GM21360 (cell line): Measurements from ENCODE around the gene FSIP1.

ENCODE experiments used
- ATAC-seq: cut with Tn5 transposase; IDR thresholded peaks from one replicate; pipeline ENCODE4 v1.9.1; 2021; ENCODE audit warnings: mild to moderate bottlenecking, moderate library complexity; ENCODE audit not compliant: unreplicated experiment

The FSIP1 gene

DNA sequence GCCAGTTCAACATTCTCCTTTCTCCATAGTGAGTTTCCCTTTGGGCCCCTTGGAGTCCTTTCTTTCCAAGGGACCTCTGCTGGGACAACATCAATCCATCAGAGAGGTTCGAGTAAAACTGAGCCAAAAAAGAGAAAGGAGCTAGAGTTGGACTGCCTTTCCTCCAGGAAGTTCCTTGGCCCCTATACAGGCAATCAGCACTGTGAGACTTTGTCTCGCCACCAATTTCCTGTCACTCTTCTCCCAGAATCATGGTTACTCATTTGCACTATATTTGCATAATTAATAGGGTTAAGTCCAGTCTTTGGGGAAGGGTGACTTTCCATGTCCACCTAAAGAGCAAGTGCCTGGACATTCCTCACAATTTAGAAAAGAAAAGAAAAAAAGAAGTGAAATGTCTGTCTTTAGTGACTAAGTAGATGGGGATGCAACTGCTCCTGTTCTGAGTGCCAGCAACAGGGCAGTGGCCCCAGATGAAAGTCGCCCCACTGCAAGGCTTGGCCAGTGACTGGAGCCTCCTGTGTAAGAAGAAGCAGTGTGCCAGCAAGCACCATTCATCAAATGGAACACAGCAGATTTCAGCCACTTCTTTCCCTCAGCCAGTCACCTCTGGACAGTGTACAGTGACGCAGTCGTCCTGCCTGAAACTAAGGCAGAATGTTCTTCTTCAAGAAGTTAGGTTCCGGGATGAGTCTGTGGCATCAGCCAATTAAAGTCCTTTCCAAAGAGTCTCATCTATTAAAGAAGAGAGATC is 91.6 kb downstream of the FSIP1 start:
- ATAC-seq, result no peak

DNA sequence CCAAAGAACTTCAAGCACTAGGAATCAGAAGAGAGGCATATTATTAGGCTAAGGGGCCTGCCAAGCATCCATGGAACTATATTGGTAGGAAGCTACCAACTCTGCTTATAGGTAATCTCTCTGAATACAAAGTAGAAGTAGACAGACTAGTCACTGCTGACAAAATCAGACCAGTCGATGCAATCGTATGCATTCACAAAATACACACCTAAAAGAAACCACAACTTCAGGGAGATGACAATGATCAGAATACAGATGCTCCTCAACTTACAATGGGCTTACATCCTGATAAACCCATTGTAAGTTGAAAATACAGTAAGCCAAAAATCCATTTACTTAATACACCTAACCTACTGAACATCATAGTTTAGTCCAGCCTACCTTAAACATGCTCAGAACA is 94.7 kb downstream of the FSIP1 start:
- ATAC-seq, result no peak

DNA sequence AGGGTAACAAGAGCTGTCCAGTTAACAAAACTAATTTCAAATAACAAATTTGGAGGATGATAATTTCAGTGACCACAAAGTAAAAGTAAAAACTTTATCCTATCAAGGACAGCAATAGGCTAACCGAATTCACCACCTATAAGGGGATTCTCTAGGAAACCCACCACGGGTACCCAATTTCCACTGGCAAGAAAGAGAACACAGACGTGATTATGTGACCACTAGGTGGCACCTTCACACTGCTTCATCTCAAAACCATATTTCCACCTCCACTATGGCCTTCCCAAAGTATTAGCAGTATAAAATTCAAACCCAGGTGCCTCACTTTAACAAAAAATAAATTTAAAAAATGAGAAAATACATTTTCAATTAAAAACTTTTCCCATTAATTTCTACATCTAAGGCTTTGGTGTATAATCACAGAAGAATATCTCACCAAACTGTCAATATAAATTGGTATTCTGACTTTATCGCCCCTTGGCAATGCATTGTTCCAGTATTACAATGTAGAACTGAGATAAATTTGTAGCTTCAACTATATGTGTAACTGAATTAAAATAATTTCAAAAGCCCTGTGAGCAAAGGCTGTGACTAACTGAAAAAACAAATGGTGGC is 96.5 kb downstream of the FSIP1 start:
- no peak for ATAC-seq

DNA sequence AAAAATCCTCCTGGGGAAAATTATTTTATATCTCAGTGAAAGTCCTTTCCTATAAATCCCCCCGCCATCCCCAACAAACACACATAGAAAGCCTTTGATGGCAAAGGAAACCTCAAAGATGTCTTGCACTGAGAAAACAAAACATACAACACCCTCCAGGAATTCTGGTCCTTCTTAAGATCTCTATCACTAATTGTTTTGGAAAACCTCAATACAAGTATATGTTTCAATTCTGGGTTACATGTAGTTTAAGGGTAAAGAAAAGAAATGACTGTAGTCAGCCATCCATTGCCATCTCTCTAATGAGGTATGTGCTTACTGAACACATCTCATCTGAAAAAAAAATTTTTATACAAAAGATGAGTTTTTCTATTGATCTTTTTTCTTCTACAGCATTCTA is 97.3 kb downstream of the FSIP1 start:
- ATAC-seq, result no peak

DNA sequence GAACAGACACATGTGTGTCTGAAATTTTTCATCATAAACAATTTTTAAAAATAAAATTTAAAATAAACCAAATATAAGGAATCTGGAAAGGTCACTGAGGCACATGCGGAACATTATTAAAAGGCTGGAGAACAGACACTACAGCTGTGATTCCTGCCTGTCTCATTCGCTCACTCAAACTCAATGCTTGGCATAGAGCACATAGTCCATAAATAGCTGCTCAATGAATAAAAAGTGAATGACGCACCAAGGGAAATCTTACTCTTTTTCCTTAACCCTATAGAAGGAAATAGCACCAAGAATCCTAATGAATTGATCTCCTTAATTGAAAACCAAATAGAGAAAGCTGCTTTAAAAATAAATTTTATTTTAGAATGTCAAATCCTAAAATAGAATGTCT is 98.4 kb downstream of the FSIP1 start:
- ATAC-seq, result no peak

DNA sequence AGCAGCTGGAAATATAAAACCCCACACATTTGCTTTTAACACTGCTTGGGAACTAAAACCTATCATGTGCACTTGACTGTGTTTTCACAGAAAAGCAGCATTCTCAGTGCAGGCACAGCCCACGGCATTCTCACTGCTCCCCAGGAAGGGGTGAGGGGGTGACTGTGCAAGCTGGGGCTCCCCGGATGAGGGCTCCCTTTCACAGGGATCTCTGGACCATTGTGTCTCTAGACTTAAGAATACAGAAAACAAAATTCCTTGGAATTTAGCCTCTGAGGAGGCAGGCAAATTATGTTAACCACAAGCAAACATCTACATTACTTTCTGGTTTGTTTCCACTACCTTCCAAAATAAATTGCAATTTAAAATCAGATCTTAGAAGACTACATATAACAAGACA is 100.3 kb downstream of the FSIP1 start:
- ATAC-seq, result no peak

DNA sequence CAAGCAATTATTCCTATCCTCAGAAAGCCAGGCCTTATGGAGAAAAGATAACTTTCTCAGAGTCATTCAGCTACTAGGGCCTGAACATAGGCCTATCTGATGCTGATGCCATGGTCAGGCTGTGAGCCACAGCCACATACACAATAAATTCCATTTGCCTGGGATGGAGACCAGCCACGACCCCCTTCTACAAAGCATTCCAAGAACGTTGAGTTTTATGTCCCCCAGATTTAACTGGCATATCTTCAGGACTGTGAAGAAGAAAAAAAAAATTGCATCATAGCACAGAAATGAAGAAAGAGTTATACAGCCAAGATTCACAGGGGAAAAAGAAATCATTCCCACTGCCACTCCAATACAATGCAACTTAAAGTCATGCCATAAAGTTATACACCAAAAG is 101.8 kb downstream of the FSIP1 start:
- ATAC-seq, result no peak

DNA sequence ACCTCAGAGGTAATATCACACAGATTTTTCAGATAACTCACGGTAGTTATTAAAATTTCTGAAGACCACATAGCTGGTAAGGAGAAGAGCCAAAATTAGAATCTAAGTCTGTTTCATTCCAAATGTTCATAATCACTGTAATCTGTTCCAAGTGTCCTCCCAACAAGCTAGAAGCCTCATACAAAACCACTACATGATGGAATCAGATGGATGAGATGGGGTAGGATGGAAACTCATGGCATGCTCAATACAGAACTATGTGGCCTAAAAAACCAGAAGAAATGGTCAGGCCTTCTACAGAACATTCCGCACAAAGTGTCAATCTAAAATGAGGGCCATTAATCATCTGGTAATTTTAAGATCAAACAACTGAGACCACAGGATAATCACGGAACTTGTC is 110.0 kb downstream of the FSIP1 start:
- no peak for ATAC-seq

DNA sequence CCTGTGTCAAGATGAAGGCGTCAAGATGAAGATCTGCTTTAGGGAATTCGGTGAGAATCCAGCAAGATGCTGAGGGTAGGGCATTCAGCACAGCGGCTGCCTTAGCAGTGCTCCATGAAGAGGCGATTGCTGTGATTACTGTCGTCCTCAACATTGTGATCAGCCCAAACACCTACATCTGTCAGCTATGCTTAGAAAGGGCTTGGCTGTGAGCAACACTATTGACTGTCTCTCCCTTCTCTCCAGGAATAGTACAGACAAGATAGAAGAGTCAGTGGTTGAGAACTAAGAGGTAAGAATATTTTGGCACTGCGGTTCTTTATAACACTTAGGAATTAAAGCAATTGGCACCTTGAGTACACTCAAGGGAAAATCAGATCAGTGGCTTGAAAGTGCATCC is 110.5 kb downstream of the FSIP1 start:
- no peak for ATAC-seq

DNA sequence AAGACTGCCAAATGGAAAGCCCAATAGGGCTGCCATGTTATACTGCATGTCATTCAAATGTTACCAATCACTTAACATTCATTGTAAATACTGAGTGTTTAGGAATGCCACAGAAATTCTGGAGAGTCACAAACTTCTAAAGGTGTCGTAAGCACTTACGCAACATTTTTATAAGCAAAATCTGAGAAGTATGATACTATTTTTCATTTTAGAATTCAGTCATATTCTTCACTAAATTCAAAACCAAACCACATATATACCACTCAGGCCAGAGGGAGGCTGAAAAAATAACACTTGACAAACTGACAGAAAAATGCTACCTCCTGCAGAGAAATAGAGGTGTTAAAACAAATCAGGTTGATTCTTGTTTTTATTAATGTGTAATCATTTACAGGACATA is 112.0 kb downstream of the FSIP1 start:
- ATAC-seq, result no peak

DNA sequence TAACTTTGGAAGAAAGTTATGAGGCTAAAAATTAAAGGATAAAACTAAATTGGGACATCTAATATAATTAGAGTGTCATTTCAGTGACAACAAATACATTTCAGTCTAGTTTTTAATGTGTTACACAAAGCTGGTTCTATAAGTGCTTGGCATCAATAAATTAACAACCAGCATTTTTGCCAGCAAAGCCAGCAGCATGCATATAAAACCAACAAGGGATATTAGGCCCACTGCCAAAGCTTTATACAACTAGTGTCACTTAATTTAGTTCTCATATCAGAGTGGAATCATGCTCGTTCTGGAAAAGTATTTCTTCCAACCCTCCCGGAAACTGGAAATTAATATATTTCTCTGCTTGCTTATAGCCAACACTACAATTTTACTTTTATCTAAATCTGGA is 113.0 kb downstream of the FSIP1 start:
- ATAC-seq, result no peak

DNA sequence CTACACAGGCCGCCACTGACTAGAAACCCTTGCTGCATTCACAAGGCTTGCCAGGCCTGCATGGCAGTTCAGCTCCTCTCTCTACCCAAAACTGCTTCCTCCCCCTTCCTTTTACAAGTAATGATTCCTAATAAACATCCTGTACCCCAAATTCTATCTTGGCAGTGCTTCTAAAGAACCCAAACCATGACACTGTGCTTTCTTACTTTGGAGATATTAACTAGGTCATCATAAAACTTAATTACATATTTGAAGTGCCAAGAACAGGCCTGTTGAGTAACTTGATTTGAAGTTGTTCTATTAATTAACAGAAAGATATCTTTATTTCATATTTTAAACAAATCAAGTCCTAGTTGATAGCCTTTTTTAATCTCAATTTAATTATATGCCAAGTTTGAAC is 113.4 kb downstream of the FSIP1 start:
- ATAC-seq, result no peak

DNA sequence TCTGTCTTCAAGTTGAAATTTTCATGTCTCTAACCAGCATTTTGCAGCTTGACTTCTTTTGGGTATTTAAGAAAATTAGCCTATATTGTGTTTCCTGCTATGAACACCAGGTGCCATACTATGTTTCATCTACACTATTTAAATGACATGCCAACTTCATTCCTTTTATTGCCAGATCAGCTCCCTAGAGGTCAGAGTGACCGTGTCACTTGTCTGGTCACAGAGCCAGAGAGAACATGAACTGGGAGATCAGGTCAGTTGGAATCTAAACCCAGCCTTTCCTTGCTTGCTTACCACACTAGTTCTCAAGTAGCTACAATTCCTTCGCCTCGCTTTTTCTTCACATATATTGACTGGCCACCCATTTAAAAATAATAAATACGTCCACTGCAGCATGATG is 114.2 kb downstream of the FSIP1 start:
- ATAC-seq, result no peak

DNA sequence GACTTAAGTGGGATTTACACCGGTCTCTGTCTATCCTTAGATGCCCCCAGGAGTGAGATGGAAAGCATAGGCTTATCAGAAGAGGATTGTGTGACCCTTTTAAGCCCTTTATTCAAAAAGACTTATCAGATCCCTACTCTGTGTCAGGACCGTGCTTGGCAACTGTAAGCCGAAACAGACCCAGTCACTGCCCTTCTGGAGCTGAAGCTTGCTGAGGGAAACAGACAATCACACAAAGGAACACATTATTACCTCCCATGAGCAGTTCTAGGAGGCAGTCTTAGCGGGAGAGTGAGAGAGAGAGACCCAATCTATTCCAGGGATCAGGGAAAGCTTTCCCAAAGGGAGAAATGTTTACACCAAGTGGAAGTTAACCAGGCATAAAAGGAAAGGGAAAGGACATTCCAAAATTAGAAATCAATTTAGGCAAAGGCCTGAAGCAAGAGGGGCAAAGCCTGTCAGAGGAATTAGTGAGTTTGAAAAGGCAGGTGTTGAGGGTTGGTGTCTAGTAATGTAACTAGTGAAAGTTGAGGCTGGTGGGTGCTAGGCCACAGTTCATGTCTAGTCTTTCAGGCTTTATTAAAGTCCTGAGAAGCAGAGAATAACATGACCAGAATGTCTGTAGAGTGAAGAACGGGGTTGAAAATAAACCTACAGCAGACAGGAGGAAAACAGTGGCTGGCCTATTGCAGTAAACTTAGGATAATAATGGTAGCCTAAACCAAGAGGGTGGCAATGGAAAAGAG is 115.1 kb downstream of the FSIP1 start:
- ATAC-seq, result no peak

DNA sequence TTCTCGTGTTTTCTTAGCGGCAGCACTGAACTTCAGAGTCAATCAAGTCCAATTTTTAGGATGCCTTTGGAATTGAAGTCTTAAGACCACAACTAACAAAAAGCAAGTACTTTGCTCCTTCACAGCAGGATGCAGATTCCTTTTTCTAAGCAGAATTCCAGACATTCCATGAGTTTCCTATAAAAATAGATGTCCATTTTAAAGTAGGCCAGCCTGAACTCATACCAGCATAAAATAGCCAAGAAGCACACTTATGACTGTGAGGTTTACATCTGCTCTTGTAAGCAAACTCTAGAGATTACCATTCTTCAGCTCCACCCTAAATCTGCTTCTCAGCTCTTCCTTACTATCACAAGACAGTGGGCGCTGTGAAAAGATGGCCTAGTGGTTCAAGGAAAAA is 116.0 kb downstream of the FSIP1 start:
- no peak for ATAC-seq

DNA sequence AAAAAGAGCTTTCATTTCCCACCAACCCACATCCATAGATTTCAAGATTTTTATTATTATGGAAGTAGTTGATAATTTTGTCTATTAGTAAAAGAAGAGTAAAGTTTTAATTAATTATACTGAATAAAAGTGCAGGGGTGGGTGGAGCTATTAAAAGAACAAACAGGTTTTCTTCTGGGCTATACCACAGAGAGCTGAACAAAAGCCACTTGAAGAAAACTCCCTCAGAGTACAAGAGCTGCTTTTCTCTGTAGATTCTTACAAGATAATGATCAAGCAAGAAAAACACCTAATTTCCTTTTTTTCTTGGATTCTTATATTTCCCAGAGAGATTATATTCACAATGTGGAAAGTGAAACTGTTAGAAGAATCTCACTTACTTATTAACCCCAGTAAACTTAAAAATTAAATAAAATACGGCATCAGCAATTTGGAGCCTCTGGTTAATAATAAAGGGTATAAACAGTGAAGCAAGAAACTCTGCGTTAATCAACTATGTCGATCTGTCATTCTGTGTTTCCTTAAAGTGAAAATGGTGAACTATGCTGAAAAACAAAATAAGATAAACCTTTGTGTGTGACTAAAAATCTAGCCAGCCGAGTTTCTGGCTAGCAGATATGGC is 116.9 kb downstream of the FSIP1 start:
- no peak for ATAC-seq

DNA sequence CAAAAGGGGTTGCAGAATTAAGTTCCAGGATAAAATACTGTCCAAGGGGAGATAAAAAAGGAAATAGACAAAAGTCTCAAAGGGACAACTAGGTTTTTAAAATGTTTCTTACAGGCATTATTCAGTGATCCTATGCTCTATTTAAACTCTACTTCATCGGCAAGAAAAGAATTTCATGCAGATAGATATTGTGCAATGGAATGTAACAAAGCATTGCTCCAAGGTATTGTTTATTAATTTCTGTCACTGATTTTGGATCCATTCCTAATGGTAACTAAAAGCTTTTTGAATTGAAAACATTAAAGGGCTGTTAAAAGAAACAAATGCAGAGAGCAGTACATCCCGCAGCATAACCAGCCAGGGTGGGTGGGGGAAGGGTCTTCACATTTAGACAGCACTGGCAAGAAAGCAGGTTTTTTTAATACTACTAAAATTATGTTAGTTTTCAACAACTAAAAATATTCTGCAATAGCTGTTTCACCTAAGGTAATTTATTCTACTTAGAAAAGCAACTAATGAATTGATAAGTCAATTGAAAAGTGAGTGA is 118.9 kb downstream of the FSIP1 start:
- ATAC-seq, result no peak

DNA sequence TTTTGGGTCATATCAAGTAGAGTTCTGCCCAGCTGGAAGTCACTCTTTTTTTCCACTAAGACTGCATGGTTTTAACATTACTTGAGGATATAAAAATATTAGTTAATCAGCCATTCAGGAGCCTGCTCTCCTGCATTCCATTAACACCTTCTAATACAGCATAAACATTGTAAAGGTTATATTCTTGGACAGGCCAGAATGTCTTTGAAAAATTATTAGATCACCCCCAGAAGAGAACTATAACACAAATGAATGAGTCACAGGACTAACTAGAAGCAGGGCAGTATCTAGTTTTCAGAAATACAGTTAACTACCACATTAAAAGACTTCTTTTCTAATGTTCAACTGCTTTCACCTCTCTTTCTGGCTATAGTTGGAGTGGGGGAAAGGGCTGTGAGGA is 120.9 kb downstream of the FSIP1 start:
- no peak for ATAC-seq

DNA sequence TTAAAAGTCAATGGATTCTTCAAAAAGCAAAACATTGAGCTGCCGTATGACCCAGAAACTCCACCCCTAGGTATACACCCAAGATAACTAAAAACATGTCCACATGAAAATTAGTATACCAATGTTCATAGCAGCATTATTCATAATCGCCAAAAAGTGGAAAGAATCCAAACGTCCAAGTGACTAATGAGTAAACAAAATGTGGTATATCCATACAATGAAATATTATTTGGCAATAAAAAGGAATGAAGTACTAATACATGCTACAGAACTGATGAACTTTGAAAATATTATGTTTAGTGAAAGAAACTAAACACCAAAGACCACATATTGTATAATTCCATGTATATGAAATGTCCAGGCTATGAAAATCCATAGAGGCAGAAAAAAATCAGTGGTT is 123.9 kb downstream of the FSIP1 start:
- ATAC-seq, result no peak

DNA sequence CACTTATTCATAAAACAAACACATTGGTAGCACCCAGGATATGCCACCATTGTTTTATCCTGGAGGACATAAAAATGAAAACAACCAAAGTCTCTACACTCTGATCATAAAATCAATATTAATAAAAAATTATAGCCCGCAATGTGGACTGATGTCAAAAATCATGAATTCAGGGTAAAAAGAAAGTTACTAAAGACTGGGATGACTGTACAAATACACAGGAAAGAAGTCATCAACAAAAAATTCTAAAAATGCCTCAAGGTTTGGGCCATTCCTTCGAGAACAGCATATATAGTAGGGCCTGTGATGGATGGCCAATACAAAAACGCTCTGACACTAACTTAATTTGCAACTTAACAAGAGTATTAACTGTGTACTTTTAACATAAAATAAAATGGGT is 125.0 kb downstream of the FSIP1 start:
- ATAC-seq, result no peak

DNA sequence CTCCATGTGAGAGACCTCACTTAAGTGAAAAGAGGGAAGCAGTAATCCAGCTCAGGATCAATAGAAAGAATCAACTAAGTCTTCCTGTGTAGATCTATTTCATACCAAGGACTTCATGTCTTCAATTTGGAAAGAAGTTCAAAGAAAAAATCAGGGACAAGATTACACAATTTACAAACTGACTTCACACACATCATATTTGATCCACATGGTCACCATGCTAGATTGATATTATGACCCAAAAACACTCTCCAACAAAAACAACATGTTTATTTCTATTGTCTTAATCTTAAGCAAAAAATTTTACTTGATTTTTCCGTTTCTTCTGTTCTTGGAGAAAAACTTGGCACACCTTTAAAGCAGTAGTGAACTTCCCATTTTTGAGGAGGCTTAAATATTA is 125.5 kb downstream of the FSIP1 start:
- no peak for ATAC-seq

DNA sequence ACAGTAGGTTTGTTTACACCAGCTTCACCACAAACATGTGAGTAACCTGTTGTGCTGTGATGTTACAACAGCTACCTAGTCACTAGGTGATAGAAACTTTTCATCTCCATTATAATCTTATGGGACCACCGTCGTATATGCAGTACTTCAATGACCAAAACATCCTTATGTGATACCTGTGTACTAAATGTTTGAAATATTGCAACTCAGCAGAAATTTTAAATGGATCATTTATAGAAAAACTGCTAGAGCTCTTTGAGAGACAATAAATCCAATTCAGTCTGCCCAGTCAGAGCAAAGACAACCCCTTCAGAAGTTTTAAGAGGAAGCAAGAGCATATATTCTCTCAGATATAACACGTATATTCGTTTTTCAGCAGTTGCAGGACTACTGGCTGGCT is 128.3 kb downstream of the FSIP1 start:
- no peak for ATAC-seq
